ENCODE results near the gene UBE2D4.
"Not testable (repeated sequence)": the region's sequence is repeated elsewhere in the genome, so short reads cannot be mapped to it uniquely, and the experiment has no call there.

Gene UBE2D4

DNA sequence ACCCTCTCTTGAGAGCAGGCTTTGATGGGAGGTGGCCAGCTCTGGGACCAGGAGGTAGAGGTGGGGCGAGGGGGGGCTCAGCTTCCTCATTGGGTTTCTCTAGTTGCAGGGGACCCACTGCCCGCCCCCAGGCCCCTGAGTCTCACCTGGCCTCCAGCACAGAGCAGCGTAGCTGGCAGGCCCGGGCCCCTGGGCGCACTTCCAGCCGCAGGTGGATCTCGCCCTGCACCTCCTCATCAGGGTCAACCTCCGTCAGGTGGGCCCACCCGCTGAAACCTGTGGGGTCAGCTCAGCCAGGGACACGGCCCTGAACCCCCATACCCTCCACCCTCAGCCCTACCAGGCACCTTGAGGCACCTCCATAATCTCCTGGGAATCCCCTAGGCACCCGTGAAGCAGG, 43.4 kb downstream of the UBE2D4 start:
- not testable (repeated sequence) for DNase-seq

DNA sequence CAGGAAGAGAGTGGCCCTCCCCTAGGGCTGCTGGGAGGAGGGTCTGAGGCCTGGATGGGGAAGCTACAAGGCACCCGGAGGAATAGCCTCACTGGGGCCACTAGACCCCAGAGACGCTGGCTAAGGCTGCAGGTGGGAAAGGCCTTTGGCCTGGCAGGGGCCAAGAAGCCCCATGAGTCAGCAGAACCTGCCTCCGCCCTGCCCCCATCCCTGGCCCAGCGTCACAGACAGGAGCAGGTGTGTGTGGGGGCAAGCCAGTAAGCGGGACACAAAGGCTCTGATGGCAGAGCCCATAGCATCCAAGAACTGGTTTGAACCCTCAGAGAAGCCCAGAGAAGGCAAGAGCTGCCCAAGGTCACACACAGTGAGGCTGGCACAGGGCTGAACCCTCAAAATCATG, 44.5 kb downstream of the UBE2D4 start:
- DNase-seq = not testable (repeated sequence)

DNA sequence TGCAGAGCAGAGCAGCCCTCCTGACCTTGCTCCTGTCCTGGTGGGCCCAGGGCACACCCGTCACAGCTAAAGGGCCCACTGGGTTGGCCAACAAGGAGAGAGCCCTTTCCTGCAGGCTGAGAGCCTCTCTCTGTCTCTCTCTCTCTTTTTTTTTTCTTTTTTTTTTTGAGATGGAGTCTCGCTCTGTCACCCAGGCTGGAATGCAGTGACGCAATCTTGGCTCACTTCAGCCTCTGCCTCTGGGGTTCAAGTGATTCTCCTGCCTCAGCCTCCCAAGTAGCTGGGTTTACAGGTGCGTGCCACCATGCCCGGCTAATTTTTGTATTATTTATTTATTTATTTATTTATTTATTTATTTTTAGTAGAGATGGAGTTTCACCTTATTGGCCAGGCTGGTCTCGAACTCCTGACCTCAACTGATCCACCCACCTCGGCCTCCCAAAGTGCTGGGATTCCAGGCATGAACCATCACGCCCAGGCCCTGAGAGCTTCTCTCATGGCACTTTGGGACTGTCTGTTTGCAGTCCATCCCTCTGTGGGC, 47.9 kb downstream of the UBE2D4 start:
- not testable (repeated sequence) for DNase-seq

DNA sequence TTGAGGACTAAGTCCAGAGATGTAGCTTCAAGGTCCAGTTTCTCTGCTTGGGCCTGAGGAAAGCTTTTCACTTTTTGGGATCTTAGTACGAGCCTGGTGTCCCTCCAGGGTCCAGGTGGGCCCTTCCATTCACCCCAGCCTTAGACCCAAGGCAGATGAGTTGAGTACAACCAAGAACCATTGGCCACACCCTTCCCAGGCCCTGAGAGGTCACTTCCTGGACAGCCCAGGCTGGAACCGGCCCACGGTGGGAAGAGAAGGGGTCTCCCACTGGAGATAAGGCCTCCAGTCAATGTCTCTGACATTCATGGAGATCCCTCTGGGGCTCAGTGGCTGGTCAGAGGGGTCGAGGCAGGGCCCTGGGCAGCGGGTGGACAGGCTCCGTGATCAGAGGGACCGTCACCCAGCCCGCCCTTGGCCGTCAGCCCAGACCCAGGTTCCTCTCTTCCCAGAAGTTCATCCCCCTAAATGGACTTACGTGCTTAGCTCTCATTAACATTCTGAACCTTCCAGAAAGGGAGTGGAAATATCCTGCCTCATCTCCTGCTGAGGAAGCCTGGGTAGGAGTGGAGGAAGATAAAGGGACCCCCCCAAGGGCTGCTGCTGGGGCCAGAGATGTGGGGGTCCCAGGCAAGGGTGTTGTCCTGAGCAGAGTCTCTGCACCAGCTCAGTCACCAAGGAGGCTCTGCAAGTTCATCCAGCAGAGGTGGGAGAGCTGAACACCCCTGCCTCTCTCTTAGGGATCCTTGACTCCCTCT, 48.7 kb downstream of the UBE2D4 start:
- not testable (repeated sequence) for DNase-seq

DNA sequence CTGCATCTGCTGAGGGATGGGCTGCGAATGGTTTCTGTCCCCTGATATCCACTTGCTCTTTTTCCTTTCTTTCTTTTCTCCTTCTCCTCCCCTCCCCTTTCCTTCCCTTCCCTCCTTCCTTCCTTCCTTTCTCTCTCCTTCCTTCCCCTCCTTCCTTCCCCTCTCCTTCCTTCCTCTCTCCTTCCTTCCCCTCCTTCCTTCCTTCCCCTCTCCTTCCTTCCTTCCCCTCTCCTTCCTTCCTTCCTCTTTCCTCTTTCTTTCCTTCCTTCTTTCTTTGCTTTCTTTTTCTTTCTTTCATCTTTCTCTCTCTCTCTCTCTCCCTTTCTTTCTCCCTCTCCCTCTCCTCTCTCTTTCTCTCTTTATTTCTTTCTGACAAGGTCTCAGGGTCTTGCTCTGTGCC, 51.3 kb downstream of the UBE2D4 start:
- DNase-seq = no peak

DNA sequence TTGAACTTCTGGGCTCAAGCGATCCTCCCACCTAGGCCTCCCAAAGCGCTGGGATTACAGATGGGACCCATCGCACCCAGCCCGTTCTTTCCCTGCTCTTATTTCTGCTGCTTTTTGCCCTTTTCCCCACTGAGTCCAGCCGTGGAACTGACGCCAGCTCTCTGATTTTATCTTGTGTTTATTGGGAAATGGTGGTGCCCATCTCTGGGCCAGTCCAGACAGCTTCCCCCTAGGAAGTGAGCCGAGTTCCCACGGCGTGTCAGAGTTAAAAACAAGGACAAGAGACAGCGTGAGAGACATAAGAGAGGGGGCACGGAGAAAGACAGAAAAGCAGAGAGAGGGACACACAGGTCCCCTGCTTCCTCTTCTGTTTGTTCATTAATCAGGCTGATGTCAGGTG, 51.9 kb downstream of the UBE2D4 start:
- DNase-seq = not testable (repeated sequence)

DNA sequence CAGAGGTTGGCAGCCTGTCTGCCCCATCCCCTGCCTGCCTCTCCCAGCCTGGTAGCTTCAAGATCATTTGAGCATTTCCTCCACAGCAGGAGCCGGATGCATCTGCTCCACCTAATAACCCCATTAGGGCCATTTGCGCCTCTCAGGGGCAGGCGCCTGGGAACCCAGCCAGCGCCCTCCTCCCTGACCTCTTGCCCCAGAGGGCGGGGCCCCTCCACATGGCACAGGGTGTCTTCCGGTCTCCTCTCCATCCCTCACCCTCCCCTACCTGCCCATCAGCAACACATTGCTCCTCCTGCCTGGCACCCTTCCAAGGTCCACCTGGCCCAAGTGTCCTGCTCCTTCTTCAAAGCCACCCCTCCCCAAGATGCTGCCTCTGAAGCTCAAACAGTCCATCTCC, 56.6 kb downstream of the UBE2D4 start:
- DNase-seq = not testable (repeated sequence)

DNA sequence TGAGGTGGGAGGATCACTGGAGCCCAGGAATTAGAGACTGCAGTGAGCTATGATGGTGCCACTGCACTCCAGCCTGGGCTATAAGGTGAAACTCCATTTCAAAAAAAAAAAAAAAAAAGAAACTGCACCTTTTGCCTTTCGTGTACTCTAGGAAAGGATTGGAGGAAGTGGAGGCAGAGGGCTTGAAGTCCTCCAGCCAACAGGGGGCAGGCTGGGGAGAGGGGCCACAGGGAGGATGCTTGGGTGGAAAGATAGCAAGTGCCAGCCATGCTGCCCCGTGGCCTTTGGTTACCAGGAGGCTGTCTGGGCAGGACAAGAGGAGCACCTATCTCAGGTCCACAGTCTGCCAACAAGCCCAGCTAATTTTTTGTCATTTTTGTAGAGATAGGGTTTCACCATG, 57.5 kb downstream of the UBE2D4 start:
- DNase-seq = not testable (repeated sequence)

DNA sequence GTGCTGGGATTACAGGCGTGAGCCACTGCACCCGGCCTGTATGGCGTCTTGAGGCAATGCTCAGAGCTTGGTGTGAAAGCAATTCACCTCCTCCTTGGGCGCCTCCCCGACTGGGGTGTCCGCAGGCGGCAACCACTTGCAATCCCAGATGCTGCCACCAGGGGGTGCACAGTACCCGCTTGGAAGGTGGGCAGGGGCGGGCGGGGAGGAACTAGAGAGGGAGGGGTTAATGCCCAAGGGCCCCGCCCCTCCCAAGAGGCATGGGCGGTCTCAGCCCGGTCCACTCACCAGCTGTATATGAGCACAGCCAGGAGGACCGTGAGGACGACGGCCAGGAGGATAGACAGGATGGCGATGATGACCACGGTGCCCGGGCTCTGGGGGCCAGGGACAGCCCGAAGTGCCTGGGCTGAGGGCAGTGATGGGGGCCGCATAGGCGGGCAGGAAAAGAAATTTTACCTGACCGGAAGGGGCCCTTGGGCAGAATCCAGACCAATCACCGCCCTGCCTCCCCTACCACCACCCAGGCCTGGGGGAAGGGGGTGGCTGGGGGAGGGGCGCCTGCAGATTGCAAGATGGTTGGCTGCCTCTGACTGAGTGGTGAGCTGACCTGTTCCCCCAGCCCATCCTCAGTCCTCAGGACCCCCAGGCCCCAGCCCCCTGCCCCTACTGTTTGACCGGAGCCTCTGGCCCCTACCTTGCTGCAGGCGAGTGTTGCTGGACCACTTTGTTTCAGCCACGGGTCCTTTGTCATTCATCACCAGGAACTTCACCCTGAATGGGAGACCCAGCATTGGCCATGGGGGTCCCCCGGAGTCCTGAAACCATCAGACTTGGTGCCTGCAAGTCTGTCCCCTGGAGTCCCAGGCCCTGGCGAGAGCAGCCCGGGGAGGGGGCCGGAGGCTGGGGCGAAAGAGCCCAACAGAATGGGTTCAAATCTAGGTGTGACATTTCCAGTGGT, 59.9 kb downstream of the UBE2D4 start:
- DNase-seq = peak; percentile 91 to 93

DNA sequence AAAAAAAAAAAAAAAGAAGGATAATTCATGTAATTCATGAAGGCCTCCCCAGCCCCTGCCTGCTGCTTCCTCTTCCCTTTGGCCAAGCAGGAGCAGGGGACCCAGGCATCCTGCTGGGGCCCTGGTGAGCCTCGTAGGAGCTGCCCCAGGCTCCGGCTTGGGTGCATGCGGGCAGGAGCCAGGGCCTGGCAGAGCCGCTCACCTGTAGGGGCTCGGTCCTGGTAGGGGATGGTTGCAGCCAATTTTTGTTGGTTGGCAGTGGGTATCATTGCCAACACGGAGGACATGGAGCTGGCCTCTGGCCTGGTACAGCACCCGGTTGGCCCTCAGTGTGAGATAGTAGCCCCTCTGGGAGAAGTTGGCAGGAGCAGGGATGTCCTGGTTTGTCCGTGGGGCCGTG, 61.2 kb downstream of the UBE2D4 start:
- DNase-seq = not testable (repeated sequence)

DNA sequence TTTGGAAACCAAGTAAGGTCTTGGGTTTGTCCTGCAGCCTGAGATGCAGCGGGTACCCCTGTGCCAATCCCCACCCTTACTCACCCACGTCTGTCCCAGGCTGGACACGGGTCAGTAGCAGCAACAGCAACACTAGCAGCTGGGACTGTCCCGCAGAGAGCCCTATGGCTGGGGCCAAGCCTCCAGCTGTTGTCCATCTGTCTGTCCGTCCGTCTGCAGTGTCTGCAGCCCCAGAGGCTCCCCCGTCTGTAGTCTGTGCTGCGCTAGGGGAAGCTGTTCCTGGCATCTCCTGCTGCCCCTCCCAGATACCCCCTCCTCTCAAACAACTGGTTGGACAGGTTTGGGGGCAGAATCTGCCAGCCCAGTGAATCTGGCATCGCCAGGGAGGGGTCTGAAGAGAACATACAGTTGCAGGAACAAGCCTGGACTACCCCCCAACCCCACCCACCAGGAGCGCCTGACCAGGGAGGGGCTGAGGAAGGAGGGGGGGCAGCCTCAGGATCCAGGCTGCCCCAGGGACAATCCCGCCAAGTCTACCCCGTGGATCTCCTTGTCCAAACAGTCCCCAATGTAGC, 63.9 kb downstream of the UBE2D4 start:
- DNase-seq = not testable (repeated sequence)

DNA sequence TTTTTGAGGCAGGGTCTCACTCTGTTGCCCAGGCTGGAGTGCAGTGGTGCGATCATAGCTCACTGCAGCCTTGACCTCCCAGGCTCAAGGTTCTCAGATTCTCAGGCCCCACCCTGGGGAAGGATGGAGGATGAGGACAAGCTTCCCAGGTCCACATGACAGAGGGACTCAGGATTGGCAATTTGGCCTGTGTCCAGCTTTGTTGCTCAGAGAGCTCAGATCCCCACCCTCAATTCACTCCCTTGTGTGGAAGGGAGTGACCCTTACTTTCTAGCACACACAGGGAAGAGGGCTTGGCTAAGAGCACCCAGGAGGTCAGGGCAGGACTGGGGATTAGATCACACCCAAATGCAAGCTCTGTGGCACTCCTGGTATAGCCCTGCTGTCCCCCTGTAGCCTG, 64.6 kb downstream of the UBE2D4 start:
- DNase-seq = not testable (repeated sequence)

DNA sequence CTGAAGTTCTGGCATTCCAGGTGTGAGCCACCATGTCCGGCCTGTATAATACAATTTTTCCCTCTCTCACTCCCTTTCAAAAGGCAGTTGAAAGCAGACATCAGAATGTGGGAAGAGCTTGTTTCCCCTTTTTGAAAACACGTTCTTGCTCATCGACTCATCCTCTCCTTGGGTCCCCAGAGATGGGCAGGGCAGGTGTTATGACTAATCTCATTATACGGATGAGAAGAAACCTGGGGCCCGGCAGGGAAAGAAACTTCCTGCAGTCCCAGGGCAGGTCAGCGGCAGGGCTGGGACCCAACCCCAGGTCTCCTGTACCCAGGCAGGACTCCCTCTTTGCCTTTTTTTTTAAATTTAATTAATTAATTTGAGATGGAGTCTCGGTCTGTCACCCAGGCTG, 66.7 kb downstream of the UBE2D4 start:
- peak in 1 of 2 experiments; percentile 19 for DNase-seq

DNA sequence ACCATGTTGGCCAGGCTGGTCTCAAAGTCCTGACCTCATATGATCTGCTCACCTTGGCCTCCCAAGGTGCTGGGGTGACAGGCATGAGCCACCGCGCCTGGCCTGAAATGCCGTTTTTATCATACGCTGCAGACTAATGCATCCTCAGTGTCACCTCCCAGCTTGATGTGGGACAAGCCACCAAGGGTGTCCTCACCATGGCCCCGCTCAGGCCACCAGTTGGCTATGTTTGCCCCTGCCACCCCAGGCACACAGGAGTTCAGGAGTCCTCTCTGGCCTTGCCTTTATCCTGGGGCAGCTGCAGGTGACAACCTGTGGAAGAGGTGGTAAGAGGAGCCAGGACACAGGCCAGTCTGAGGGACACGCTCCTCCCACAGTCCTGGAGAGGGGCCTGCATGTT, 68.4 kb downstream of the UBE2D4 start:
- DNase-seq = not testable (repeated sequence)

DNA sequence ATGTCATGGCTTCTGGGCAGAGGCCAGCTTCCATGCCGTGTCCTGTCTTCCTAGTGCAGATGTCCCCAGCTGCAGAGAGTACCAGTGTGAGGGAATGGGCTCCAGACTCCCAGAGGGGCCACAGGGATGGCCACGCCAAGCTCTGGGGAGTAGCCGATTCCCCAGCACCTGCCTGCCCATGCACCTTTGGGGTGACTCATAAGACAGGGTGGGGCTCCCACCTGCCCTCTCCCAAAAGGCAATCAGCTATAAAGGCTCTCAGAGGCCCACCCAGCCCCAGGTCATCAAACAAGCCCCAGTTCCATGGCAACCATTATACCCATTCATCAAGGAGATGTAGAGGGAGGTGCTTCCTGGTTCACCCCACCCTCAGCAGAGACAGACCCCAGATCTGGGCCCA, 71.3 kb downstream of the UBE2D4 start, which contains the start of gene SPDYE1:
Gene SPDYE1, plus strand, starts transcription at position 366 of the 400 bp plus-strand sequence. CDS start 2,053 bp downstream, outside the sequence.
- not testable (repeated sequence) for DNase-seq
